NCI-H2196 (cell line): Measurements from ENCODE around the gene DSG2.
A peak's percentile ranks its signal among the peaks of the same experiment; 100 is the strongest.
"Not testable (repeated sequence)": the region's sequence is repeated elsewhere in the genome, so short reads cannot be mapped to it uniquely, and the experiment has no call there.

Experiments used
- DNase-seq: peaks from one replicate; lab custom pipeline; 2025; ENCODE audit not compliant: unreplicated experiment; lab: John Stamatoyannopoulos, UW

The DSG2 gene

GRCh38 chr18:31497836-31498573 lies at the start of gene DSG2:
Gene DSG2 (plus strand): TSS chr18:31498177. CDS start chr18:31498252, 75 bp downstream.
- DNase-seq = peak; percentile 14

GRCh38 chr18:31450409-31450808 lies 47.6 kb upstream of the DSG2 start:
- DNase-seq = no peak

GRCh38 chr18:31451625-31452024 lies 46.4 kb upstream of the DSG2 start:
- DNase-seq = no peak

- no peak for DNase-seq
Measured at GRCh38 chr18:31454066-31454708, 43.8 kb upstream of the DSG2 start.

- no peak for DNase-seq
Measured at GRCh38 chr18:31469629-31470028, 28.3 kb upstream of the DSG2 start.

- DNase-seq = no peak
Measured at GRCh38 chr18:31478688-31479087, 19.3 kb upstream of the DSG2 start.

GRCh38 chr18:31482051-31482450 lies 15.9 kb upstream of the DSG2 start:
- DNase-seq = no peak

GRCh38 chr18:31483396-31483795 lies 14.6 kb upstream of the DSG2 start:
- DNase-seq = no peak

- no peak for DNase-seq
Measured at GRCh38 chr18:31484461-31484860, 13.5 kb upstream of the DSG2 start.

- DNase-seq = no peak
Measured at GRCh38 chr18:31486165-31486564, 11.8 kb upstream of the DSG2 start.

- DNase-seq = no peak
Measured at GRCh38 chr18:31487246-31488015, 10.5 kb upstream of the DSG2 start.

- DNase-seq = no peak
Measured at GRCh38 chr18:31489311-31489710, 8.7 kb upstream of the DSG2 start.

GRCh38 chr18:31490387-31490786 lies 7.6 kb upstream of the DSG2 start:
- no peak for DNase-seq

- DNase-seq = no peak
Measured at GRCh38 chr18:31490833-31491232, 7.1 kb upstream of the DSG2 start.

GRCh38 chr18:31491586-31491985 lies 6.4 kb upstream of the DSG2 start:
- no peak for DNase-seq

GRCh38 chr18:31492671-31493070 lies 5.3 kb upstream of the DSG2 start:
- DNase-seq = no peak

GRCh38 chr18:31493171-31493570 lies 4.8 kb upstream of the DSG2 start:
- no peak for DNase-seq

- no peak for DNase-seq
Measured at GRCh38 chr18:31493941-31494340, 4.0 kb upstream of the DSG2 start.

- DNase-seq = not testable (repeated sequence)
Measured at GRCh38 chr18:31494705-31495244, 3.2 kb upstream of the DSG2 start.

- DNase-seq = no peak
Measured at GRCh38 chr18:31497404-31497835, 557 bp upstream of the DSG2 start.
